ENCODE data around the gene PSMD10. TPM values are rescaled to one million over a fixed set of nuclear protein-coding genes. Genes with fewer than 3 reads are reported as not detected.

PSMD10 gene
- total RNA-seq, 4 donors from 2014 or later = 32.9 to 46.1 (median 37.8) TPM

DNA sequence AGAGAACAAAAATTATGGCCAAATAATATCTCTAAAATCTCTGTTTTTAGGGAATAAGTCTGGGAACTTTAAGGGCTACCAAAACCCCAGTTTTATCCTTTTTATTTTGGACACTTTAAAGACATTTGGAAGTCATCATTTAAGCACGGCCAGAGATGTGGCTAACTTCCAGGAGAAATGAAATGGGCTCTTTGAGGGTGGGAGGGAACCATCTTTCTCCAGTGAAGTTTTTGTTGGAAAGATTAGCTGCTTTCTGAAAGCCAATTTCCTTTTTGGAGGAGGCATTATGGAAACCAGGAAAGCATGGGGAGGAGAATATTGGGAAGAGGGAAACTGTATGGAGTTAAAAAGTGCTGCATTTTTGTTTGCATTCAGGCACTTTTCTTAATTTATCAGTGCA lies 41.7 kb downstream of the PSMD10 start:
- Histone ChIP-seq H3K4me3 (no peak overlapping the region), H3K27me3 (peaks cover 0 to 20% of the 10 kb centered on the region in 2 donors), H3K4me1 (no peaks in the 10 kb centered on the region), H3K36me3 (no peaks in the 10 kb centered on the region), H3K9me3 (no peaks in the 10 kb centered on the region), H3K27ac (no peak overlapping the region)
- DNase-seq (ENCODE audit: low spot score in 2 of 2) = no peak
- WGBS, 2 donors = 14 to 33% methylated on average over 1 of the region's 1 CpG
- TF ChIP-seq POLR2A (IDR thresholded peaks at IDR 0.05) (no peak), EP300 (IDR thresholded peaks at IDR 0.05) (no peak)
- TF ChIP-seq, protein P1, sequence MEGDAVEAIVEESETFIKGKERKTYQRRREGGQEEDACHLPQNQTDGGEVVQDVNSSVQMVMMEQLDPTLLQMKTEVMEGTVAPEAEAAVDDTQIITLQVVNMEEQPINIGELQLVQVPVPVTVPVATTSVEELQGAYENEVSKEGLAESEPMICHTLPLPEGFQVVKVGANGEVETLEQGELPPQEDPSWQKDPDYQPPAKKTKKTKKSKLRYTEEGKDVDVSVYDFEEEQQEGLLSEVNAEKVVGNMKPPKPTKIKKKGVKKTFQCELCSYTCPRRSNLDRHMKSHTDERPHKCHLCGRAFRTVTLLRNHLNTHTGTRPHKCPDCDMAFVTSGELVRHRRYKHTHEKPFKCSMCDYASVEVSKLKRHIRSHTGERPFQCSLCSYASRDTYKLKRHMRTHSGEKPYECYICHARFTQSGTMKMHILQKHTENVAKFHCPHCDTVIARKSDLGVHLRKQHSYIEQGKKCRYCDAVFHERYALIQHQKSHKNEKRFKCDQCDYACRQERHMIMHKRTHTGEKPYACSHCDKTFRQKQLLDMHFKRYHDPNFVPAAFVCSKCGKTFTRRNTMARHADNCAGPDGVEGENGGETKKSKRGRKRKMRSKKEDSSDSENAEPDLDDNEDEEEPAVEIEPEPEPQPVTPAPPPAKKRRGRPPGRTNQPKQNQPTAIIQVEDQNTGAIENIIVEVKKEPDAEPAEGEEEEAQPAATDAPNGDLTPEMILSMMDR (IDR thresholded peaks at IDR 0.05) = no peak

DNA sequence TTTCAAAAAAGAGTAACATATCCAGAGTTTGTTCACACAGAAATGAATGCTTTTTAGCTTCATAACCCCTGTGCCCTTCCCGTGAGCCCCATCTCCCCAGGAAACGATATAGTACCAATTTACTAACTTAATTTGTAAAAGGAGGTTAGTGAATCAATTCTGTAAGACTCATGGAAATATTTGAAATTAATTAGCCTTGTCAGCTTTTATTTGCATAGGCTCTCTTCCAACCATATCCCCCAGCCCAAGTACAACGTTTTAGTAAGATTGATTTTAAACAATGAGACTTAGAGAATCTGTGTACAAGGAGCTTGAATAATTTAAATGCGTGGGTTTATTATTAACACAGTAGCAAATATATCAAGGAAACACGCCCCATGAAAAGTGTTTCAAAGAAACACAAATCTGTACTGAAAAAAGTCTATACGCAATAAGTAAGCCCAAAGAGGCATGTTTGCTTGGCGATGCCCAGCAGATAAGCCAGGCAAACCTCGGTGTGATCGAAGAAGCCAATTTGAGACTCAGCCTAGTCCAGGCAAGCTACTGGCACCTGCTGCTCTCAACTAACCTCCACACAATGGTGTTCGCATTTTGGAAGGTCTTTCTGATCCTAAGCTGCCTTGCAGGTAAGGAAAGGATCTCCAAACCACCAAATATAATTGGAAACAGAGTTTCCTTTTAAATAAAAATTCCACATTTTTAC lies 46.6 kb downstream of the PSMD10 start, which contains the start of gene VSIG1:
VSIG1 (plus strand) TSS at position 512 of the 703 bp plus-strand sequence; CDS start at position 578, 66 bp downstream.
- 69 to 80% methylated on average over 10 of the region's 10 CpGs for WGBS, 2 donors
- Histone ChIP-seq H3K4me3 (no peak within 1 kb of the TSS), H3K36me3 (no peaks in the 10 kb centered on the region), H3K27ac (no peak within 1 kb of the TSS), H3K27me3 (peaks cover 0 to 23% of the 10 kb centered on the region in 2 donors), H3K9me3 (no peaks in the 10 kb centered on the region), H3K4me1 (no peaks in the 10 kb centered on the region)
- DNase-seq (ENCODE audit: low spot score in 2 of 2) = no peak
- TF ChIP-seq POLR2A (IDR thresholded peaks at IDR 0.05) (no peak), EP300 (IDR thresholded peaks at IDR 0.05) (no peak)
- TF ChIP-seq, protein P1 (IDR thresholded peaks at IDR 0.05) = no peak

DNA sequence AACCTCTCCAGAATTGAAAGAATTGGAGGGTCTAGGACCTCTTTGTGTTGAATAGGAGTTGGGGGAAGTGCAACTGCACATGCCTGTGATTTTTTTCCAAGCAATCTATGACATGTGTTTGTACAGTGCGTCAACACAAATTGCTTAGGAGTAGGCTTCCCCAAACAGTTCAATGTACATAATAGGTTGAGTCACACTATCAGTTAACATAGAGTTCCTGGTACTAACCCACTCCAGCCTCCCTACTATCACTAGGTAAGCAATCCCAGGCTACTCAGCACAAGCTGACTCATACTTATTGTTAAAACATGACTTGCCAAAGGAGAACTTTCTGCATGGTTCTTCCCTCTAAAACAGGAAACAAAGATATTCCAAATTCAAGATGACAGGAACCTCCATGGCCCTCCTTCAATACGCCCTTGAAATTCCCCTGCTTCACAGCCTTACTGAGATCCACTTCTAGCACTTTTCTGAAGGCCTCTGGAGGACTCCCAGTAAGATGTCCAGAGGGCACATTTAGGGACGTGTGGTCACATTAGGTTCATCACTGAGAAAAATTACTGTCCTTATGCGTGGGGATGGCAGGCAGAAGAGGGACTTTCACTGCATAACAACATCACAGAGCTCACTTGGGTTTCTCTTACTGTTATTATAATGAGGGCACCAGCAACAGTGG lies 54.9 kb downstream of the PSMD10 start:
- Histone ChIP-seq H3K9me3 (no peaks in the 10 kb centered on the region), H3K27ac (no peak overlapping the region), H3K4me3 (no peak overlapping the region), H3K36me3 (no peaks in the 10 kb centered on the region), H3K27me3 (peaks cover 0 to 14% of the 10 kb centered on the region in 2 donors), H3K4me1 (no peaks in the 10 kb centered on the region)
- TF ChIP-seq, protein P1 (IDR thresholded peaks at IDR 0.05) = no peak
- TF ChIP-seq POLR2A (IDR thresholded peaks at IDR 0.05) (no peak), EP300 (IDR thresholded peaks at IDR 0.05) (no peak)
- no peak for DNase-seq (ENCODE audit: low spot score in 2 of 2)
- 61 to 75% methylated on average over 4 of the region's 4 CpGs for WGBS, 2 donors

DNA sequence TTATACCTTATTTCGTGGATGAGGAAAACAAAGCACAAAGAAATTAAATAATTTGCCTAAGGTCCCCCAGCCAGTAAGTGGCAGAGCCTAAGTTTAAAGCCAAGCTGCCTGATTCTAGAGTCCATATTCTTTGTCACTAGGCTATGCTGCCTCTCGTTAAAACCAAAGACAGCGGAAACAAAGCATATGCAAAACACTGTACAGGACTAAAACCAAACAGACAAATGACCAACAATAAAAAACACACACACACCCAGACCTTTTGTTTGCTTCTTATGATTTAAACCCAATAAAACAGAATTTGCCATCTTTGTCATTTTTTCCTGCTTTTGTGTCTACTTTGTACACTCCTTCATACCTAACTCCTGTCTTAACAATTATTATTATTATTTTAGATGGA lies 56.6 kb downstream of the PSMD10 start:
- DNase-seq (ENCODE audit: low spot score in 2 of 2) = no peak
- no peaks in the 10 kb centered on the region for H3K9me3 ChIP-seq
- H3K27ac ChIP-seq = no peak overlapping the region
- H3K4me3 ChIP-seq = no peak overlapping the region
- H3K27me3 ChIP-seq = peaks cover 0 to 17% of the 10 kb centered on the region in 2 donors
- H3K4me1 ChIP-seq = no peaks in the 10 kb centered on the region
- WGBS, 2 donors = 73 to 86% methylated on average over 3 of the region's 3 CpGs
- no peak for TF ChIP-seq POLR2A (IDR thresholded peaks at IDR 0.05)
- TF ChIP-seq, protein P1 (IDR thresholded peaks at IDR 0.05) = no peak
- no peak for TF ChIP-seq EP300 (IDR thresholded peaks at IDR 0.05)
- no peaks in the 10 kb centered on the region for H3K36me3 ChIP-seq

Other genes starting within 250 kb of the PSMD10 start
- gene TEX13B, start 109.2 kb downstream of the PSMD10 start, total RNA-seq = not detected
- gene VSIG1, start 46.5 kb downstream of the PSMD10 start, total RNA-seq = under 1 TPM in 1 of 4 donors, not detected in 3; 0.30 TPM
- gene ATG4A, start 236 bp upstream of the PSMD10 start, total RNA-seq = 10 to 100 TPM in 3 of 4 donors, 1 to 10 TPM in 1; 9.3 to 23.3 (median 11.1) TPM